Lung (tissue), 12 donors: ENCODE results near the gene BORCS5. TPM values are rescaled to one million over a fixed set of nuclear protein-coding genes. Genes with fewer than 3 reads are reported as not detected.

Source experiments
- ATAC-seq: fragments of 200-7000 bp; cut with Tn5 transposase; one replicate; pipeline ENCODE4 v1.9.1; 2020; ENCODE audit warnings: moderate number of reproducible peaks; ENCODE audit not compliant: insufficient read depth, low FRiP score
- DNase-seq, 3 donors: peaks; one replicate each; pipeline ENCODE4 v3.0.0-alpha.2; 2013 to 2017
- H3K27ac ChIP-seq, 2 donors: one replicate each; pipeline ENCODE4 v1.5.1; 2013; ENCODE audit warnings: mild to moderate bottlenecking in 2 of 2, moderate library complexity in 2 of 2, control low read depth in 1 of 2, inconsistent platforms in 1 of 2, low read depth in 1 of 2, low read length in 1 of 2
- H3K27me3 ChIP-seq, 3 donors: one replicate each; pipeline ENCODE4 v1.5.1; 2013; ENCODE audit warnings: low read length in 2 of 3; ENCODE audit not compliant: control insufficient read depth in 3 of 3, insufficient read depth in 3 of 3
- H3K36me3 ChIP-seq, 4 donors: one replicate each; pipeline ENCODE4 v1.5.1; 2013; ENCODE audit warnings: low read length in 4 of 4, mild to moderate bottlenecking in 1 of 4, moderate library complexity in 1 of 4; ENCODE audit not compliant: control insufficient read depth in 4 of 4, insufficient read depth in 4 of 4
- H3K4me1 ChIP-seq, 5 donors: one replicate each; pipeline ENCODE4 v1.5.1; 2013; ENCODE audit warnings: low read length in 5 of 5, mild to moderate bottlenecking in 2 of 5, moderate library complexity in 1 of 5; ENCODE audit not compliant: control insufficient read depth in 5 of 5, insufficient read depth in 5 of 5
- H3K4me3 ChIP-seq: one replicate; pipeline ENCODE4 v1.5.1; 2013; ENCODE audit warnings: mild to moderate bottlenecking, control low read depth, moderate library complexity
- H3K9ac ChIP-seq, 2 donors: one replicate each; pipeline ENCODE4 v1.5.1; 2013; ENCODE audit warnings: low read length in 2 of 2, control low read depth in 1 of 2; ENCODE audit not compliant: insufficient read depth in 1 of 2
- H3K9me3 ChIP-seq, 4 donors: one replicate each; pipeline ENCODE4 v1.5.1; 2013; ENCODE audit warnings: low read length in 3 of 4, mild to moderate bottlenecking in 1 of 4, moderate library complexity in 1 of 4; ENCODE audit not compliant: control insufficient read depth in 4 of 4, insufficient read depth in 3 of 4
- WGBS, 2 donors: extraction: QIAGEN DNeasy Blood & Tissue Kit; methylation state at CpG; one replicate each; pipeline ENCODE4 v1.1.7; 2013; 5-methylcytosine and 5-hydroxymethylcytosine counted together
- polyA plus RNA-seq, 2 donors: library from polyadenylated mRNA; stranded (reverse); fragments of 200-250 nt; gene quantifications; one replicate each; pipeline ENCODE4 v1.2.1, GENCODE V29; 2013
- total RNA-seq, 2 donors: library from RNA; depleted of rRNA in 1 of 2; stranded (reverse); fragments of >200 nt in 1 of 2; gene quantifications; one replicate each; pipeline ENCODE4 v1.2.1, GENCODE V29; 2014 to 2021
- TF ChIP-seq, protein P1 (sequence below): IDR thresholded peaks from 2 replicates; pipeline ENCODE4 v1.5.1; 2012; ENCODE audit warnings: mild to moderate bottlenecking; ENCODE audit errors: control extremely low read depth, extremely low read depth
- donor health status: control.
- donor health status: control.
- donor health status: Bipolar disorder and iron deficiency.
- donor health status: healthy.
- donor health status: DM: yes; HTN: yes; CAD: no.

The BORCS5 gene
- total and polyA plus RNA-seq, 4 donors, result 4.7 to 26.8 (median 10.3) TPM

DNA sequence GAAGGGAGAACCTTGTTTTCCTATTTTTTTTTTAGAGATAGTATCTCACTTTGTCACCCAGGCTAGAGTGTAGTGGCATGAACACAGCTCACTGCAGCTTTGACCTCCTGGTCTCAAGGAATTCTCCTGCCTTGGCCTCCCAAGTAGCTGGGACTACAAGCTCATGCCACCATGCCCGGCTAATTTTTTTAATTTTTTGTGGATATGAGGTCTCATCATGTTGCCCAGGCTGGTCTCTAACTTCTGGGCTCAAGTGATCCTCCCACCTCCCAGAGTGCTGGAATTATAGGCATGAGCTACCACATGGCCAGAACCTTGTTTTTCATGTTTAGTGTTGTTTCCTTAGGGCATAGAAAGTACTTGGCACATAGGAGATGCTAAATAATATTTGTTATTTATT lies 20.4 kb upstream of the BORCS5 start:
- ATAC-seq (no peak), DNase-seq (no peak)
- Histone ChIP-seq H3K27me3 (no peaks in the 10 kb centered on the region), H3K9me3 (no peaks in the 10 kb centered on the region), H3K36me3 (no peaks in the 10 kb centered on the region), H3K4me3 (no peak overlapping the region), H3K4me1 (peaks cover 0 to 30% (median 16%) of the 10 kb centered on the region in 5 donors), H3K9ac (no peak overlapping the region), H3K27ac (no peak overlapping the region)
- TF ChIP-seq, protein P1, sequence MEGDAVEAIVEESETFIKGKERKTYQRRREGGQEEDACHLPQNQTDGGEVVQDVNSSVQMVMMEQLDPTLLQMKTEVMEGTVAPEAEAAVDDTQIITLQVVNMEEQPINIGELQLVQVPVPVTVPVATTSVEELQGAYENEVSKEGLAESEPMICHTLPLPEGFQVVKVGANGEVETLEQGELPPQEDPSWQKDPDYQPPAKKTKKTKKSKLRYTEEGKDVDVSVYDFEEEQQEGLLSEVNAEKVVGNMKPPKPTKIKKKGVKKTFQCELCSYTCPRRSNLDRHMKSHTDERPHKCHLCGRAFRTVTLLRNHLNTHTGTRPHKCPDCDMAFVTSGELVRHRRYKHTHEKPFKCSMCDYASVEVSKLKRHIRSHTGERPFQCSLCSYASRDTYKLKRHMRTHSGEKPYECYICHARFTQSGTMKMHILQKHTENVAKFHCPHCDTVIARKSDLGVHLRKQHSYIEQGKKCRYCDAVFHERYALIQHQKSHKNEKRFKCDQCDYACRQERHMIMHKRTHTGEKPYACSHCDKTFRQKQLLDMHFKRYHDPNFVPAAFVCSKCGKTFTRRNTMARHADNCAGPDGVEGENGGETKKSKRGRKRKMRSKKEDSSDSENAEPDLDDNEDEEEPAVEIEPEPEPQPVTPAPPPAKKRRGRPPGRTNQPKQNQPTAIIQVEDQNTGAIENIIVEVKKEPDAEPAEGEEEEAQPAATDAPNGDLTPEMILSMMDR, result no peak
- WGBS, 2 donors, result 96 to 98% methylated on average over 1 of the region's 1 CpG

DNA sequence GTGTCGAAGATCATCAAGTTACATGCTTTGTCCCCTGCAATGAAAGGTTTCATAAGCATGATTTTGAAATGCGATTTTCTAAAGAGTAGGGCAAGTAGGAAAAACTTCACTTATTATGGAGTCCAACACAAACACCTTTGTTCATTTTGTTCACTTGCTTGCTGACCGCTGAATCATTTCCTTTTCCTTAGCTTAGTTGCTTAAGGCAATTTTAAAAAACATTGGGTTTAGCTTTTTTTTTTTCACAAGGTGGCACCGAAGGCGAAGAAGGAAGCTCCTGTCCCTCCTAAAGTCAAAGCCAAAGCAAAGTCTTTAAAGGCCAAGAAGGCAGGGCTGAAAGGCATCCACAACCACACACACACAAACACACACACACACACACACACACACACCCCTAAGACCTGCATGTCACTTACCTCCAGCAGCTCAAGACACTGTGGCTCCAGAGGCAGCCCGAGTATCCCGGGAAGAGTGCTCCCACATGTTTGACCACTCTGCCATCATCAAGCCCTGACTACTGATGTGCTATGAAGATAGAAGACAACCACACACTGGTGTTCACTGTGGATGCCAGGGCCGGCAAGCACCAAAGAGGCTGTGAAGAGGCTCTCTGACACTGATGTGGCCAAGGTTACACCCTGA lies 18.2 kb upstream of the BORCS5 start:
- no peak overlapping the region for H3K4me3 ChIP-seq
- no peak for DNase-seq
- no peaks in the 10 kb centered on the region for H3K27me3 ChIP-seq
- peaks cover 0 to 13% (median 9%) of the 10 kb centered on the region in 5 donors for H3K4me1 ChIP-seq
- WGBS, 2 donors, result 50 to 71% methylated on average over 8 of the region's 8 CpGs
- no peaks in the 10 kb centered on the region for H3K9me3 ChIP-seq
- H3K27ac ChIP-seq, result peak overlapping the region in 1 of 2 donors; percentile 6
- no peak overlapping the region for H3K9ac ChIP-seq
- peaks cover 0 to 4% (median 0%) of the 10 kb centered on the region in 4 donors for H3K36me3 ChIP-seq
- no peak for ATAC-seq
- TF ChIP-seq, protein P1, result no peak

DNA sequence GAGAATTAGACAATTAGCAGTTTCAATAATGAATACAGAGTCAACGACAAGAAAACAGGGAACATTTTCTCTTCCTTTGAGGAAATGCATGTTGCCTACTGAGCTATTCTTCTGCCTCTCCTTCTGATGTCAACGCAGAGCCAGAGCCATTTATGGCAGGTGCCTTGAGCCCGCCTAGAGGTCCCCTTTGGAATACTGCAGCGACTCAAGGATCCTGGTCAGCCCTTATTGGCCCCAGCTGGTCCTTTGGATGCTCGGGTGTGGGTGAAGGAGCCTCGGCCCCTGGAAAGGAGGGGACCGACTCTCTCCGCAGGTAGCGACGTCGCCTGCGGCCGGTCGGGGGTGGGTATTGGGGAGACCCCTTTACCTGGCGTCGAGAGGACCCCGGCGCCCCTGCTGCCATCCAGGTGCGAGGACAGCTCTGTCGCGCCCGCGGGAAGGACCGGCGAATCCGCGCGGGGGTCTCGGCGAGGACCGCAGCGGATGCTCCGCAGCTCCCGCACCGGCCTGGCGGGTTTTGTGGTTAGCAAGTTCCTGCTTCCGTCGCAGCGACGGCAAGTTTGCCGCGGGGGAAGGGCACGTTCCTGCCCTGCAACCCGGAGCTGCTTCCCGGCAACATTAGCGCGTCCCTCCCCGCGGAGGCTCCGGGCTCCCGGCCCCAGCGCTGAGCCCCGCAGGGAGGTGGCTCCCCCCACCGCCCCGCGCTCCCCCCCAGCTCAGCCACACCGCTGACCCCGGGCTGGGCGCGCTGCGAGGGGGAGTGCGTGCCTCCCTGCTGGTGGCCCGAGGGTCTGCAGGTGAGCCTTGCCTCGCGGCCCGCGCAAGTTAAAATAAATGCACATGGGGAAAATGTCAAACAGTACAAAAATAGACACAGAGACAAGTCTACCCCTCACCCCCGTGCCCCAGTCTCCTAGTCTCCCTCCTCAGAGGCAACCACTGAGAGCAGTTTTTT lies 6.9 kb upstream of the BORCS5 start, which contains the start of gene MANSC1:
Gene MANSC1 (minus strand): TSS at position 532 of the 955 bp plus-strand sequence. CDS start 6,928 bp downstream, outside the sequence.
- Histone ChIP-seq H3K9ac (peak within 1 kb of the TSS; percentile 28 to 75), H3K4me3 (peak within 1 kb of the TSS; percentile 61), H3K27ac (peak within 1 kb of the TSS; percentile 77 to 84), H3K27me3 (no peaks in the 10 kb centered on the region), H3K36me3 (no peaks in the 10 kb centered on the region), H3K4me1 (peaks cover 0 to 3% (median 0%) of the 10 kb centered on the region in 5 donors), H3K9me3 (no peaks in the 10 kb centered on the region)
- 0 to 1% methylated on average over 62 to 68 of the region's 68 CpGs for WGBS, 2 donors
- peak; percentile 68 for ATAC-seq
- TF ChIP-seq, protein P1, result no peak
- peak; percentile 66 to 77 (median 73) for DNase-seq
